T-helper 1 cell treated with Interleukin-12 subunit alpha and Interleukin-12 subunit beta and Interleukin-4 antibody, amounts not matched to agents 30 ng/mL and 1 ng/mL, for 36 hours (primary cell): Measurements from ENCODE around the gene BRPF3. TPM values are rescaled to one million over a fixed set of nuclear protein-coding genes. Genes with fewer than 3 reads are reported as not detected.

Source experiments
- intact Hi-C: fragments of 100-400 bp; cut with micrococcal nuclease; formaldehyde crosslinking; loops from one replicate; pipeline ENCODE4 v1.15.1; 2024
- total RNA-seq: library from RNA; stranded (reverse); gene quantifications from 2 replicates; pipeline ENCODE4 v1.2.3, GENCODE V29; 2022

The BRPF3 gene
- 23.3 and 23.8 TPM in 2 replicates for total RNA-seq

DNA sequence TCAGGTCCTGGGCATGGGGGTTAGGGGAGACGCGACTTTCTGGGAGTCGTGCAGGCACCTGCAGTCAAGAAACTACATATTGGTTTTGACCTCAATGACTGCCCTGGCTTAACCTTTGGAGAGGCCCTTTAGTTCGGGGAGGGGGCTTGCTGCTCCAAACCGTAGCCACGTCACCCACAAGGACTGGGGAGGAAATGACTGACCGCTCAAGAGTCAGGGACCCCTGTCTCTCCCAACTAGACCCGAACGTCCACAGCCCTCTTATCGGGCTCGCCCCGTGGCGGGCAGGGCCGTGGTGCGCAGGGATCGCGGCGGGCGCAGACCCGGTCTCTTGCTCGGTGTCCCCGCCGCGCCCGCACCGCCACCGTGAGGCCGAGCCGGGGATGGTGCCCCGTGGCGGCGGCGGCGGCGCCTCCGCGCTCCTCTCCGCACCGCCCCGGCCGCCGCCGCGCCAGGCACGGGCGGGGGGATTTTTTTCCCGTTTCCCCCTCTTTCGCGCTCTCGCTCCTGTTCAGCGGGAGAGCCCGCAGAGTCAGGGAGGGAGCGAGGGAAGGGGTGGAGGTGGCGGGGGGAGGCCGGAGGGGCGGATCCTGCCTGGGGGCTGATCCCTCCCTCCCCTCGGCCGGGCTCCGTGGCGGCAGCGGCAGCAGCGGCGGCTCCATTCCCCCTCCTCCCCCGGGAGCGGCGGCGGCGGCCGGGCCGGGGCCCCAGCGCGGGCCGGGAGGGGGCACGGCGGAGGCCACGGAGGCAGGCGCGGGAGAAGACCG lies at the start of gene BRPF3:
BRPF3 (plus strand) TSS at position 632 of the 767 bp plus-strand sequence. CDS start 3,579 bp downstream, outside the sequence.
- intact Hi-C loops, result loop anchor here (1.0 to 2.0 kb wide), 5 partner anchors 25 to 485 kb away; no protein-coding TSS in a partner anchor

- intact Hi-C loops, result no loop called here
Measured at GRCh38 chr6:36147294-36147693, 49.2 kb upstream of the BRPF3 start.

- intact Hi-C loops, result no loop called here
Measured at GRCh38 chr6:36149476-36149875, 47.1 kb upstream of the BRPF3 start.

- intact Hi-C loops, result no loop called here
Measured at GRCh38 chr6:36150283-36150682, 46.3 kb upstream of the BRPF3 start.

DNA sequence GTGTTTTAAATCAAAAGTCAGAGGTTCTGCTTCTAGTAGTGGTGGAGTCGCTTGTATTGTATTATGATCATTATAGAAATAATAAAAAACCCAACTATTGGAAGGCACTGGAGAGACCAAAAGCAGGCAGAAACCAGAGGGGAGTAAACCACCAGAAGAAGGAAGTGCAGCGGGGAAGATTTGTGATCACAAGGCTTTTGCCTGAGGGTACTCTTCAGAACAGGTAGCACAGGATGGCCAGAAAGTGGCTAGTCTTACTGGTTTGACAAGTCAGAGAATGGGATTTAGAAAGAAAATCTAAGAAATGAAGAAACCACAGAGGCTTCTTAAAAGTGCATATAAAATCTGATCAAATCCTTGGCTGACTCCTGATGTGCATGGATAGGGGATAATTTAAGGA lies 42.3 kb upstream of the BRPF3 start:
- intact Hi-C loops, result no loop called here

- intact Hi-C loops, result no loop called here
Measured at GRCh38 chr6:36155662-36156061, 40.9 kb upstream of the BRPF3 start.

GRCh38 chr6:36160147-36160760 lies 36.3 kb upstream of the BRPF3 start:
- intact Hi-C loops, result no loop called here

DNA sequence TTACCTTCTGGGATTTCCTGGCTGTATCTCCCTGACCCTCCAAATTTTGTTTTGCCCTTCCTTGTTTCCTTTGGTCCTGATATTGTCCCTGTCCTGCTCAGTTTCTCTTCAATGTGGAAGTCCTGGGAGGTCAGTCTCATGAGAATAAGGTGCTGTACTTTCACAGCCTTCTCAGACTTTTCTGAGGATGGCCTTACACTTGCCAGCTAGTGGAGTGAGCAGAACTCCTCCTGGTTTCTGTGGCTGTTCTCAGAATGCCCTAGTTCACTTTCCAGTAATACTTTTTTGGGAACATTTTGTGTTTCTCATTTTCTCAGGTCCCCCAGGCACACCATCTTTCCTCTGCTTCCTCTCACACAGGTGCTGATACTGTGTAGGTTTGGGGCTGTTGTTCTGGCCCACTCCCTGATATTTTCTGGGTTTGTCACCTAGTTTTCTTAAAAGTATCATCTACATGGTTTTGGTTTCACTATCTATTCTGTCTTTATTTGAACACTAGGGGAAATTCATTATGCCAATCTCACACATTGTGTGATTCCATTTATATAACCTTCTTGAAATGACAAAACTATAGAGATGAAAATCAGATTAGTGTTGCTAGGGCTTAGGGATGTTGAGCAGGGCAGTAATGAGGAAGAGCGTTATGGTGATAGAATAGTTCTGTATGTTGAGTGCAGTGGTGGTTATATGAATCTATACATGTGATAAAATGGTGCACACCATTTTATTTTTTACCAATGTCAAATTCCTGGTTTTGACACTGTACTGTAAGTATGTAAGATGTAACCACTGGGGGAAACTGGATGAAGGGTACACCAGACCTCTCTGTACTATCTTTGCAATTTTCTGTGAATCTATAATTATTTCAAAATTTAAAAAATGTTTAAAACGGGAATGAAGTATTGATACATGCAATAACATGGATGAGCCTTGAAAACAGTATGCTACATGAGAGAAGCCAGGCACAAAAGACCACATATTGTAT lies 27.2 kb upstream of the BRPF3 start:
- intact Hi-C loops, result loop anchor here (1.0 to 2.0 kb wide), 3 partner anchors 8 to 39 kb away; partner anchors contain the start of genes BRPF3 and MAPK13

GRCh38 chr6:36170704-36171103 lies 25.8 kb upstream of the BRPF3 start:
- intact Hi-C loops, result loop anchor here (2.0 kb wide), 2 partner anchors 26 to 40 kb away; partner anchors contain the start of genes BRPF3 and MAPK13

- intact Hi-C loops, result loop anchor here (2.0 kb wide), 2 partner anchors 25 to 41 kb away; partner anchors contain the start of genes BRPF3 and MAPK13
Measured at GRCh38 chr6:36171573-36171972, 25.0 kb upstream of the BRPF3 start.

GRCh38 chr6:36177166-36177565 lies 19.4 kb upstream of the BRPF3 start:
- intact Hi-C loops, result loop anchor here (1.0 to 2.0 kb wide), 2 partner anchors 8 to 18 kb away; no protein-coding TSS in a partner anchor

- intact Hi-C loops, result no loop called here
Measured at GRCh38 chr6:36178544-36178943, 18.0 kb upstream of the BRPF3 start.

DNA sequence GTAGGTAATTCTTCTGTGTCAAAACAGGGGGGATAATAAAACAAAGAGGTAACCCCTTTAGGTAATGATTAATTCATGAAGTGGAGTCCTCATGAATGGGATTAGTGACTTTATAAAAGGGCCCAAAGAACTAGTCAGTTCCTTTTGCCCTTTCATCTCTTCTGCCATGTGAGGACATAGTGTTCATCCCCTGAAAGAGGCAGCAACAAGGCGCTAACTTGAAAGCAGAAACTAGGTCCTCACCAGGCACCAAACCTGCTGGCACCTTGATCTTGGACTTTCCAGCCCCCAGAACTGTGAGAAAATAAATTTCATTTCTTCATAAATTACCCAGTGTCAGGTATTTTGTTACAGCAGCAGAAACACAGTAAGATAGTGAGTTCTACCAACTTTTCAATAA lies 16.4 kb upstream of the BRPF3 start:
- intact Hi-C loops, result no loop called here

GRCh38 chr6:36184311-36184710 lies 12.2 kb upstream of the BRPF3 start:
- intact Hi-C loops, result no loop called here

GRCh38 chr6:36186199-36186598 lies 10.3 kb upstream of the BRPF3 start:
- intact Hi-C loops, result no loop called here

GRCh38 chr6:36187446-36187845 lies 9.1 kb upstream of the BRPF3 start:
- intact Hi-C loops, result no loop called here

GRCh38 chr6:36195471-36196112 lies 952 bp upstream of the BRPF3 start:
- intact Hi-C loops, result loop anchor here (1.0 to 2.0 kb wide), 6 partner anchors 19 to 485 kb away; no protein-coding TSS in a partner anchor

- intact Hi-C loops, result loop anchor here (1.0 to 2.0 kb wide), 10 partner anchors 26 to 484 kb away; partner anchors contain the start of genes MAPK13, MAPK14 and SRPK1
Measured at GRCh38 chr6:36196880-36197548, 470 bp downstream of the BRPF3 start.

DNA sequence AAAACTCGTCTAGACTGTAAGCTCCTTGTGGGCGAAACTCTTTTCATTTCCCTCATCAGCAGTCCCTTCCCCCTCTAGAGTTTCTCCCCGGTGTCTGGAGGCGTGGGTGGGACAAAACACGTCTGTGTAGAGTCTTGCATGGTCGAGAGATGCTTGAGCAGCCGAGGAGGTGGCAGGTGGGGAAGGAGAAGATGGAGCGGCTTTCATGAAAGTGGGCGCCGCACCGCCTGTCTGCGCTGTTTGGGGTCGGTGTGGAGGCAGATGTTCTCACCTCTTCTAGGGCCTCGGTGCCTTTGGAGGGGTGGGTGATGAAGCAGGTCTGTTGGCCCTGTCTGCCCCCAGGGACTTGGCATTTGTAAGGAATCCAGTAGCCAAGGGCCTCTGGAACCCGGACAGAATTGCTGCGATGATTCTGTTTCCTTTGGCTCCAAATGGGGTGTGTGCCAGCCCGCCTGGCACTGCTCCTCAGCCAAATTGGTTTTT lies 1.2 kb downstream of the BRPF3 start:
- intact Hi-C loops, result loop anchor here (1.0 to 2.0 kb wide), 8 partner anchors 27 to 483 kb away; partner anchors contain the start of genes MAPK13, MAPK14 and SRPK1

DNA sequence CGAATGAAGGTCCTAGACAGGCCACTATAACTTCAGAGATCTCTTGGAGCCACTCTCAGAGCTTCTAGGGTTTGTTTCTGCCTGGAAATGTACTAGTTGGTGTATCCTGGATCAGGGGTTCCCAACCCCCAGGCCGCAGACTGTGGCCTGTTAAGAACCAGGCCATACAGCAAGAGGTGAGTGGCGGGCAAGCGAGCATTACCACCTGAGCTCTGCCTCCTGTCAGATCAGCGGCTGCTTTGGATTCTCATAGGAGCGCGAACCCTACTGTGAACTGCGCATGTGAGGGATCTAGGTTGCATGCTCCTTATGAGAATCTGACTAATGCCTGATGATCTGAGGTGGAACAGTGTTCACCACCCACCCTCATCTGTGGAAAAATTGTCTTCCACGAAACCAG lies 2.4 kb downstream of the BRPF3 start:
- intact Hi-C loops, result no loop called here
